Head of caudate nucleus (tissue), 42 donors: ENCODE measurements around the gene GSTA4.
A peak's percentile ranks its signal among the peaks of the same experiment; 100 is the strongest.

Experiments
- DNase-seq, 42 donors: peaks; one replicate each; pipeline versions ENCODE4 v3.0.0 to v3.0.0-alpha.2; 2020 to 2021; ENCODE audit warnings: mixed read lengths in 7 of 42
- intact Hi-C: fragments of 100-400 bp; cut with DNase I; formaldehyde crosslinking; loops from one replicate; pipeline ENCODE4 v1.15.0; 2022

Gene GSTA4

DNA sequence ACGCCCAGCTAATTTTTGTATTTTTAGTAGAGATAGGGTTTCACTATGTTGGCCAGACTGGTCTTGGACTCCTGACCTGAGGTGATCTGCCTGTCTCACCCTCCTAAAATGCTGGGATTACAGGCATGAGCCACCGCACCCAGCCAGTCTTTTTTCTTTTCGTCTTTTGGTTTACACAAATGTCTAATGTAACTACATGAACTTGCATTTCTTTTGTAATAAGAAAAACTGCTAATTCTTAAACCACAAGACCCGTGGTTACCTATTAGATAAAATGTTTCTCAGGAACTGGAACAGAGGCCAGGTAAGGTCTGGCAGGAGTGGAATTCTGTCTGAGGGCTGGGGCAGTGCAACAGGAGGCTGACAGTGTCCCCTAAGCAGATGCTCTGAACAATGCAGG is 52.9 kb downstream of the GSTA4 start:
- DNase-seq: no peak
- intact Hi-C loops: no loop called here

DNA sequence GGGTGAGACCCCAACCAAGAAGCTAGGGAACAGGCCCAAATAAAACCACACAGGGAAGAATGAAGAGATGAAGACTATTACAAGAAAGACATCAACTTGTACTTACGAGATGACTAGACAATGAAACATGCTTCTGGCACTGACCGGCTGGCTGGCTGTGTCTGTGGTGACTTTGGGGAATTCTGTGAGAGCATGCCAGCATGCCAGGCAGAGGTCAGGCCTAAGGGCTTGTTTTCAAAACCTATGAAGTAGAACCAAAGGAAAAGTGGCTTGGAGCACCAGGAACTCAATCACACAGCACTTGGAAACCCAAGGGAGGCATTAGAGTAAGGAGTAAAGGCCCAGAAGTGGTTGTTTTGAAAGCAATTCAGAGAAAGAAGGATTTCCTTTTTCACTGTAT is 57.2 kb downstream of the GSTA4 start:
- DNase-seq: no peak
- intact Hi-C loops: no loop called here

DNA sequence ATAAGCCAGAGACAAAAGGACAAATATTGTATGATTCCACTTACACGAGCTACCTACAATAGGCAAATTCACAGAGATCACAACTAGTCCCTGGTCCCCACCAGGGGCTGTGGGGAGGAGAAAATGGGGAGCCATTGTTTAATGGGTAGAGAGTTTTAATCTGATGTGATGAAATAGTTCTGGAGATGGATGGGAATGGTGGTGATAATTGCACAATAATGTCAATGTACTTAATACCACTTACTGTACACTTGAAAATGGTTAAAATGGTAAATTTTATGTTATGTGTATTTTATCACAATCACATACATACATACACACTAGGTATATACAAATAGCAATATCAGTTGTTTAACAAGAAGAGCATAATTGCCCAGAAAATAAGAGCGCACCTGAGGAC is 61.3 kb downstream of the GSTA4 start:
- intact Hi-C loops: no loop called here
- no peak for DNase-seq

DNA sequence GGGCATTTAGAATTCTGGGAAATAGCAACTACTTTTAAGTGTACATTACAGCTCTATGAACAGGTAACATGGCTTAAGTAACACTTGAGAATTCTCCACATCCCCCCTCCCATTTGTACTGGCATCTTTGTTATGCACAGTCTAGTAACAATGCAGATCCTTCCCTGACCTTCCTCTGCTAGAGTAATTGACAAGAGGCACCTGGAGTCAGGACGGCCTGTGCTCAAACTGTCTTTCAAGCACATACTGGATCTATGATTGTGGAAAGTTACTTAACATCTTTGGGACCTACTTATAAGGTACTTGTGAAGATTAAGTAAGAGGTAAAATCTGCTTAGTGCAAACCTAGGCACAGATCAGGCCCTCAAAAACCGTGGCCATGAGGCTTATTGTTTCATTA is 63.7 kb downstream of the GSTA4 start:
- peak in 1 of 42 donors; percentile 5 for DNase-seq
- intact Hi-C loops: no loop called here

DNA sequence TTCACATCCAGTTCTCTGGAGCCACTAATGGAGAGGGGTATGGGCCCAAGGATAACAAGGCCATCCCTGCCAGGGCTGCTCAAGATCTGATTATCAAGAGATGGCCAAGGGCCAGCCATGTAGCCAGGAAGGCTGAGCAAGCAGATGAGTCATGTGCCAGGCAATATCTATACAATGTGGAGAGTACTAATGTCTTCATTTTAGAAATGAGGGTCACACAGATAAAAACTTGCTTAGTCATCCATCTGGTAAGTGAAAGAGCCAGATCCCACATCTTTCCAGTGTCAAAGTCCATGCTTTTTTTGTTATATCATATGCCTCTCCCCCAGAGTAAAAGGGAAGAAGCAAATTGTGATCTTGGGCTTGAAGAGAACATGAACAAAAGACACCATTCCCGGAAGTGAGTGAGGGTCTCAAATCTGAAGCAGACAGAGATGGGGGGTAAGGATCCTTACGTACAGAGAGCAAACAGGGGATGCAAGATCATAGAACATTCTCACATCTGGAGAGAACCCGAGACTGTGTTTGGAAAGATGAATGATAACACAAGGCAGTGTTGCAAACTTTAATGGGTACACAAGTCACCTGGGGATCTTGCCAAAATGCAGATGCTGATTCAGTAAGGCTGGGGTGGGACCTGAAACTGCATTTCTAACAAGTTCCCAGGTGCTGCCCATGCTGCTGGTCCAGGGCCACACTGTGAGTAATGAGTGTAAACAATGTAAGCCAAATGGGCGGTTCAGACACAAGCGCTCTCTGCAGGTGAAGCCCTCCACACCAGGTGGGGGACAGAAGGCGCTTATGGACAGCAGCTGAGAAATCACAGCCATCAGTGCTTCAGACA is 65.5 kb downstream of the GSTA4 start:
- intact Hi-C loops: no loop called here

More for the DNA sequence above, 65.5 kb downstream of the GSTA4 start:
- DNase-seq: no peak
